HG03175 (cell line): ENCODE data around the gene TMEM88.

ENCODE experiments used
- ATAC-seq: cut with Tn5 transposase; IDR thresholded peaks from one replicate; pipeline ENCODE4 v1.9.1; 2021; ENCODE audit warnings: mild to moderate bottlenecking, moderate library complexity; ENCODE audit not compliant: unreplicated experiment

Gene TMEM88

DNA sequence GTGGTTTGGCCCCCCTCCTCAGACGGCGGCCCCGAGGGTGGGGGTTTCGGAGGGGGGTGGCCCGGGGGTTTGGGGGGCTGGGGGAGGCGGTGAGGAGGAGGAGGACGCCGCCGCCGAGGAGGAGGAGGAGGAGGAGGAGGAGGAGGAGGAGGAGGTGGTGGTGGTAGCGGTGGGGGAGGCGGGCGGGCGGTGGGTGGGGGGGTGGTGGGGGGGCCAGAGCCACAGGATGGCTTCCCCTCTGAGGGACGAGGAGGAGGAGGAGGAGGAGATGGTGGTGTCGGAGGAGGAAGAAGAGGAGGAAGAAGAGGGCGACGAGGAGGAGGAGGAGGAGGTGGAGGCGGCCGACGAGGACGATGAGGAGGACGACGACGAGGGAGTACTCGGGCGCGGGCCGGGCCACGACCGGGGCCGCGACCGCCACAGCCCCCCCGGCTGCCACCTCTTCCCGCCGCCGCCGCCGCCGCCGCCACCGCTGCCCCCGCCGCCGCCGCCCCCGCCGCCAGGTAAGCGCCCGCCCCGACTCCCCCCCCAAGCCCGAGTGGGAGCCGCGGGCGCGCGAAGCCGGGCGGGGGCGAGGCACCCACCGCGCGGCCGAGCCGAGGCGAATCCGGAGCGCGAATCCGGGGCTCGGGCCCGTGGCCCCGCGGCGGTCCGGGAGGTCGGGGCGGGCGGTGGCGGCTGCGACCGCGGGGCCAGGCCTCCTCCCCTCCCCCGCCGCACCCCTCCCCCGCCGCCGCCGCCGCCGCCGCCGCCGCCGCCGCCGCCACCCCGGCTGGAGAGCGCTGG, 29.9 kb downstream of the TMEM88 start:
- ATAC-seq = no peak

DNA sequence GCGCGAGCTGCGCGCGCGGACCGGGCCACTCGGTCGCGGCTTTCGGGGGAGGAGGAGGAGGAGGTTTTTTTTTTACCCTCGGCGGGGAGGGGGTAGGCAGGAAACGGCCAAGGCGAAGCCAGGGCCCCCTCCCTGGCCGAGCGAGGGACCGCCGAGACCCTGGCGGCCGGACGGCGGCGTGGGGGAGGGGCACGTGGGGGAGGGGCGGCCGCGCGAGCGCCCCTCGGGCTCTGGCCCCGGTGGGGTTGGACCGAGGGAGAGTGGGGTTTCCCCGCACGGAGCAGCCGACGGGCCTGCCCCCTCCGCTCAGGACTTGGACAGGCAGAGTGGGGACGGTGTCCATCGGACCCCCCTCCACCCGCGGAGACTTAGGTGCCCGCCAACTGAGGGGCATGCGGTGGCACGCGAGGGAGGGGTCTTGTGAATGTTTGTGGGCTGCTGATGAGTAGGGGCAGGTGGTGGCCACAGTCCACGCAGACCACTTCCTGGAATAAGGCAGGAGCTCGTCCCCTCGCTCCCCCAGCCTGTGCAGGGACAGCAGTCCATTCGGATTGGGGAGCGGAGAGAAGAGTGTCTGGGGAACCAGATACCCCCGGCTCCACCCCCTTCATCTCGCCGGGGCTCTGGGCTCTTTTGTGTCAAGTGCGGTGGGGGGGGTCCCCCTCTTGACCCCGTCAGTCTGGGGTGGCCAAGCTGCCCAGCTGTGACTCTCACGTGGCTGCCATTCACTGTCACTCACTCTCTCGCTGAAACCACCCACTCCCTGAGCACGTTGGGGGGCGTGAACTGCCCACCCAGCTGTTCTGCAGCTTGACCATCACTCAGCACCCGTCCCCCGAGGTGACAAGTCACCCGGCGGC, 30.7 kb downstream of the TMEM88 start:
- ATAC-seq = no peak

DNA sequence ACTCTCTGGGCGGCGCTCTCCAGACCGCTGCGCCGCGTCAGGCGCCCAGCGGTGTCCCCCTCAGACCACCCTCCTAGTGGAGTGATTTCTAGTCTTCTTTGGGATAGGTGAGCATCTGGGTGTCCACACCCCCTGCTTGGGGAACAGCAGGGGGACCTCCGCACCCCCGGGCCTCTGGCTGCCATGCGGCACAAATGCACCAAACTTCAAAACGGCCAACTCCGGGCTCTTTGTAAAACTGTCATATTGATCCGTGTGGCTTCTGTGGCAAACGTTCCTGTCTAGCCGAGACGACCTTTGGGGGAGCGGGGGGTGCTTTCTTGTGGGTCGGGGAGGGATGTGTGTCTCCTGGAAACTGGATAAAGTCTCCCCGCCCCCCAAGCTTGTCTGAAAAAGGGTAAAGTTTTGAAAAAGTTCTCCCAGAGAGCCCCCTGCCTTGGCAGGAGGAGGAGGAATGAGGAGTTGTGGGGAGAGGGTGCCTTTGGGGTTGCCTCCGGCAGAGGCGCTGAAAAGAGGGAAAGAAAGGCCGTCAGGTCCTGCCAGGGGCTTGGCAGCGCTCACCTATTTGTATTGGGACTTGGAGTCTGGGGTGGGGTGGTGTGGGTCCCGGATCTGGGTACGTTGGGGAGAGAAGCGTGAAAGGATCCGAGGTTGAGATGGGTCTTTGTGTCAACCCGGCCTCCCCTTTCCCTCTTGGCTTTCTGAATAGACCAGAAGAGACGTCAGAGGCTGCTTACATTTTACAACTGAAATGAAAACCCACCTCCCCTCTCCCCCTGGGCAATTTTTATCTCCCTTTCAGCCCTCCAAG, 31.6 kb downstream of the TMEM88 start:
- no peak for ATAC-seq

DNA sequence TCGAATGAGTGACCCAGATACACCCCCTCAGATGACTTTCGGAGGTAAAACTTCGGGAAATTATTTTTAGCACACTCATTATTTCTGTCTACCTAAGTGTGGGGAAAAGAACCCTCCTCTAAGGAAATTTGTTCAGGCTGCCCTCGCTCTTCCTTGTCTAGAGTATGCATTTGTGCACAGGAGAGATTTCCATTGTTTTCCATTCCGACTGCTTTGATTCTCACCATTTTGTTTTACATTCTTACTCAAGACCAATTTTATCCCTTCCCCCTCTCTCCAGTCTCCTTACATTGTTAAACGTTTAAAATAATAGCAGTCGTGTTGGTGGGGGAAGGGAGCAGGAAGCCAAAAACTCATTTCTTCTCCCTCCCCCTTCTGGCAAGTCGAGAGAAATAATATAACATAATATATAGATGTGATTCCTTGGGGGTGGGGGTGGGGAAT, 32.2 kb downstream of the TMEM88 start:
- no peak for ATAC-seq

DNA sequence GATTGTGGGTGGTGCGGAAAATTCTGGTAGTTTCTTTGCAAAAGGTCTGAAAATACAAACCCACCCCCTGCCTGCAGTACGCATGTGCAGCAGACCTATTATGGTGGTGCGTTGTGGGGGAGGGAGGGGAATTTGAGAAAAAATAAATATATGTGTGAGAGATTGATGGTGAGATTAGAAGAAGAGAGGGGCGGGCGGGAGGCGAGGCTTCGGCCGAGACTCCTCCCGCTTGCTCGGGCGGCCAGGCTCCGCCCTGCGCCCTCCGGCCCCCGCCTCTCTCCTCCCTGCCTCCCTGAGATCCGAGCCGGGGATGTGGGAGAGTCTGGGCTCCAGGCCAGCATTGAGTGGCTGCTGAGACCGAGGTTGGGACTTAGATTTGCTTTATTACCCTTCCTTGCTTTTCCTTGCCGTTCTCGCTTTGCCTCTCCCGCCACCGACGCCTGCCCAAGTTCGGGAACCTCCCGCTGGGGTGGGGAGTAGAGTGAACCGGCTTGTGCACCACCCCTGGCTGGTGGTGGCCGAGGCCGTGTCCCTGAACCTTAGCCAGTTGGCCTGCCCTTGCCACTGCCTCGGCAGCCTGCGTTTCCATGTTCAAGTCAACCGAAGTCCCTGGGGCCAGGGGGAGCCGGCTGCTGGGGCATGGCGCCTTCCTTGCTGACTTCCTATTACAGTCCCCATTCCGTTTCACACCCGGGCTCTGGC, 32.8 kb downstream of the TMEM88 start:
- ATAC-seq = peak; percentile 48

DNA sequence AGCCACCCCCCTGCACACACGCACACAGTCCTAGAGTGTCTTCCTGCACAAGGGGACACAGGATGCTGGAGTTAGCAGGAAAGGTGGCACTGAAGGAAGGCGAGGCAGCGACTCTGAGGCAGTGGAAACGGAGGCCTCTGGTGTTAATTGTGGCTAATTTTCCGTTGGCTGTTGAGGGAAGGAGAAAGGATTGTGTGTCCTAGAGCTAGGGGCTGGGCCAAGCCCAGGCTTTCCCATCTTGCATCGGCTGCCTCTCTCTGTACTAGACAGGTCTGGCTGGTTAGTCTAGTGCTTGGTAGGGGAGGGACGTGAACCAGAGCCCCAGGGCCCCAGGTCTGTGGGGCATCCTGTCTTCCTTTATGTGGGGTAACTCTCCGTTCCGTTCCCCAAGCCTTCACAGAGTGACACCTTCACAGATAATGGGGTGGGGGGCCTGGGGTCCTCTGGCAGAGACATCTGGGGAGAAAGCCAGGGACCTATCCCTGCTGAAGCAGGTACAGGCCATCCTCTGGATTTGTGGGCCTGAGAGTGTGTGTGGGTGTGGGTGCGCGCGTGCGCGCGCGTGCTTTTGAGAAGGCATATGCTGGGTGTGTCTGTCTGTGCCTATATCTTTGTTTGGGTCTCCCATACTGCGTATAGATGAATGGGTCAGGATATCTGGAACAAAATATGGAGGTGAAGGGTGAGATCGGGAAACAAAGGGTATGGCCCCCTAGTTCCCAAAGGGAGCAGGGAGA, 33.5 kb downstream of the TMEM88 start, which contains the start of gene CHD3:
Gene CHD3, plus strand, starts transcription at position 606 of the 737 bp plus-strand sequence. CDS start 212 bp downstream, outside the sequence.
- ATAC-seq = no peak

DNA sequence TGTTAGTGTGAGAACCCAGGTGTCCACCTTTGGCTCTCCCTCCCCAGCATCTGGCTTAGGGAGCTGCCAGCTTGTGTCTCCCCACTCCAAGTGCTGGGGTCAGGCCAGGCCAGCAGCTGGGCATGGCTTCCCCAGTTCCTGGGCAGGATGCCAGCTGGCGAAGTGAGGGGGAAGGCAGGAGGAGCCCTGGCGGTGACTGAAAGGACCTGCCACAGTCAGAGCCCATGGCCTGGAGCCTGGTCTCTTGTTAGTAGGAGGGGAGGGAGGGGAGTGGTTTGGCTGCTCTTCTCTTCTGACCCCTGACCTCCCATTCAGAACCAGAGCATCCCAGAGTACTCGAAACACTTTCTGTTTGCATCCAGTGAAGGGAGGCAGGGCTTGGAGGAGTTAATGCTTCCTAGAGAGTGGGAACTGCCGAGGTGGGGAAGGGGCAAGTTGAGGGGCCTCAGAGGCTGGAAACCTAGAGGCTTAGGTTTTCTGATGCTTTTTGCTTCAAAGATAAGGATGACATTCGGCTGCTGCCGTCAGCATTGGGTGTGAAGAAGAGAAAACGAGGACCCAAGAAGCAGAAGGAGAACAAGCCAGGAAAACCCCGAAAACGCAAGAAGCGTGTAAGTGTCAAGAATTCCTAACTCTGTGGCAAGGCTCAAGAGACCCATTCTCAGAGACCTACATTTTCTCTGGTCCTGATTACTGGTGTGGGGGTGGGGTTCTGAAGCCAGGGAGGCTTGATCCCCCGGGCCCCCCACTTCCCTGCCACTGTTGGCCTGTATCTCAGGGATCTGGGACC, 34.5 kb downstream of the TMEM88 start:
- no peak for ATAC-seq

DNA sequence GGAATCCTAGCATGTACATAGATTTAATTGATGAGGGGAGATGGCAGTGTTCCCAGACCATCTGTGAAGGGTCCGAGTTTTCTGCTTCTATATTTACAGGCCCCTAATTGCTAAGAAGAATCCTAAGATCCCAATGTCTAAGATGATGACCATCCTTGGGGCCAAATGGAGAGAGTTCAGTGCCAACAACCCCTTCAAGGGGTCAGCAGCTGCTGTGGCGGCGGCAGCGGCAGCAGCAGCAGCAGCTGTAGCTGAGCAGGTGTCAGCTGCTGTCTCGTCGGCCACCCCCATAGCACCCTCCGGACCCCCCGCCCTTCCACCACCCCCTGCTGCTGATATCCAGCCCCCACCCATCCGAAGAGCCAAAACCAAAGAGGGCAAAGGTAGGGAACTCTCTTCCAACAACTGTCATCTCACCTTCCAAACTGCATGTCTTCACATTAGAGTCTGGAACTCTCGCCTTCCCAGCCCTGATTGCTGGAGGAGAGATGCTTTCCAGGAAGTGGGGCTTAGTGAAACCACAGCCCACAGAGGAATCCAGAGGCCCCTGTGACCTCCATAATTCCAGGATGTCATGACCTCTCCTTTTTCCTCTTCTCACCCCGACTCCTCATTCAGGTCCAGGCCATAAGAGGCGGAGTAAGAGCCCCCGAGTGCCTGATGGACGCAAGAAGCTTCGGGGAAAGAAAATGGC, 38.5 kb downstream of the TMEM88 start:
- ATAC-seq = no peak

DNA sequence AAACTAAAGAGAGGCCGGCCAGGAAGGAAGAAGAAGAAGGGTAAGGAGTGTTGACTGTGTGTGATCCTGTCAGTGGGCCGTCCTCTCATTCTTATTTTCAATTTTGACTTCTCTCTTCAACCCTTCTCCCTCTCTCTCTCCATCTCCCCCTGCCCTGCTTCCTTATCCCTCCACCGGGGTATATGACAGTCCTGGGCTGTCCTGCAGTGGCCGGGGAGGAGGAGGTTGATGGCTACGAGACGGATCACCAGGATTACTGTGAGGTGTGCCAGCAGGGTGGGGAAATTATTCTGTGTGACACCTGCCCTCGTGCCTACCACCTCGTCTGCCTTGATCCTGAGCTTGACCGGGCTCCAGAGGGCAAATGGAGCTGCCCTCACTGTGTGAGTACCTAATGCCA, 39.4 kb downstream of the TMEM88 start:
- ATAC-seq = no peak

DNA sequence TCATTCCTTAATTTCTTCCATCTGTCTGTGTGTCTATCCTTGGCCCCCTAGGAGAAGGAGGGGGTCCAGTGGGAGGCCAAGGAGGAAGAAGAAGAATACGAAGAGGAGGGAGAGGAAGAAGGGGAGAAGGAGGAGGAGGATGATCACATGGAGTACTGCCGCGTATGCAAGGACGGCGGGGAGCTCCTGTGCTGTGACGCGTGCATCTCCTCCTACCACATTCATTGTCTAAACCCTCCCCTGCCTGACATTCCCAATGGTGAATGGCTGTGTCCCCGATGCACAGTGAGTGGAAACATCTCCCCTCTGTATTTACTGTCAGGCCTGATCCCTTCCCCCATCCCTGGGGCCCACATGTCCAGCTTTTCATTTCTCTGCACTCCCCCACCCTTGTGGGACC, 40.0 kb downstream of the TMEM88 start:
- no peak for ATAC-seq

DNA sequence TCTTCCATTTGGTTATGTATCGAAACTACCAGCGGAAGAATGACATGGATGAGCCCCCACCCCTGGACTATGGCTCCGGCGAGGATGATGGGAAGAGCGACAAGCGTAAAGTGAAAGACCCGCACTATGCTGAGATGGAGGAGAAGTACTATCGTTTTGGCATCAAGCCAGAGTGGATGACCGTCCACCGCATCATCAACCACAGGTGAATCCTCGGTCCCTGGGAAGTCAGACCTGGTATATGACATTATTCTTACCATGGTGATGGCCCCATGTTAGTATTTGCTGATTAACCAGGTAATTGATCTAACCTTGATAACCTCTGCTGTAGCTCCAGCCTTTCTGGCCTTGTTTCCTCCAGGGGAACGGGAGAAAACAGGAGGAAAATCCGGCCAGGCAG, 42.2 kb downstream of the TMEM88 start:
- ATAC-seq = no peak

DNA sequence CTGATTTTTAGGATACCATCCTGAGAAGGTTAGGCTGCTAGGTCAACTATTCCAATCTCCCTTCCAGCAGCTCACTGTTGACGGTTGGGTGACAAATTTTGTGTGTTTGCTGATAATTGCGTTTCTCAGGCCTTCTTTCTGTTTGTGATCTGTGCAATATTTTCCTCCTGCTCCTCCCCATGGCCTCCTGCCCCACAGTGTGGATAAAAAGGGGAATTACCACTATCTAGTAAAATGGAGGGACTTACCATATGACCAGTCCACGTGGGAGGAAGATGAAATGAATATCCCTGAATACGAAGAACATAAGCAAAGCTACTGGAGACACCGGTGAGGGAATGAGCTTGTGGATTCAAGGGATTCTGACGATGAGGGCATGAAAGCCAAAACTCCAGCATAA, 42.9 kb downstream of the TMEM88 start:
- no peak for ATAC-seq

DNA sequence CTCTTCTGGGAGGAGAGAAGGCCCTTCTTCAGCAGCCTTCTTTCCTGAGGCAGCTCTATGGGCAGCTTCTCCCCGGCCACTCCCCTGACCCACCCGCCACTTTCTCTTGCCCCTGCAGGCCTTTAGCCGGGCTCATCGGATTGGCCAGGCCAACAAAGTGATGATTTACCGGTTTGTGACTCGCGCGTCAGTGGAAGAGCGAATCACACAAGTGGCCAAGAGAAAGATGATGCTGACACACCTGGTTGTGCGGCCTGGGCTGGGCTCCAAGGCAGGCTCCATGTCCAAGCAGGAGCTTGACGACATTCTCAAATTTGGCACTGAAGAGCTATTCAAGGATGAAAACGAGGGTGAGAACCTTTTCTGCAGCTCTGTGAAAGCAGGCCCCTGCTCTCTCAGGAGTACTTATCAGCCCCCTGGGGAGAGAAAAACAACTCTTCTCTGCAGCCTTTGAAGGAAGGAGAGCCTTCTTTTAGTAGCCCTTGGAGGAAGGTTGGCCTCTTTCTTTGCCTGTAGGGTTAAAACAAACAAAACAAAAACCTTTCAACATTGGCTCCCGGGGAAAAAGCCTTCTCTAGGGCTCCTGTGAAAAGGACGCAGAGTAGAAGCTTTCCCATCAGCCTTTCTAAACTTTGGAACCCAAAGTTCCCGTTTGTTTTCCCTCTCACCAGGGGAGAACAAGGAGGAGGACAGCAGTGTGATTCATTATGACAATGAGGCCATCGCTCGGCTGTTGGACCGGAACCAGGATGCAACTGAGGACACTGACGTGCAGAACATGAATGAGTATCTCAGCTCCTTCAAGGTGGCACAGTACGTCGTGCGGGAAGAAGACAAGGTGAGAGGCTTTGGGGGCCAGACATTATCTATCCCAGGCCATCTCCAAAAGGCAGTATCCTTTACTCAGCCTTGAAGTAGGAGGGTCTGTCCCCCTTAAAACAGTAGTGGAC, 48.6 kb downstream of the TMEM88 start:
- no peak for ATAC-seq
